IMR-90 (cell line): ENCODE measurements around the gene CFAP97. TPM values are rescaled to one million over a fixed set of nuclear protein-coding genes. Genes with fewer than 3 reads are reported as not detected.

Experiments used
- ATAC-seq: fragments of 200-7000 bp; cut with Tn5 transposase; 2 replicates; pipeline ENCODE4 v1.9.1; 2020; ENCODE audit warnings: low read depth, mild to moderate bottlenecking, moderate library complexity
- BruUV-seq: library from RNA; stranded (reverse); fragments of 400-500 nt; replicated peaks from 2 replicates; lab custom pipeline; 2021; lab: Mats Ljungman, UMichigan
- CTCF ChIA-PET: fragments of 300-600 bp; formaldehyde crosslinking; extraction: SDS; loops from one replicate; lab custom pipeline; 2021; ENCODE audit warnings: antibody characterized with exemption; lab: Yijun Ruan, JAX
- POLR2A ChIA-PET: fragments of 300-600 bp; sonication (Branson Sonifier 250); formaldehyde crosslinking; loops from one replicate; lab custom pipeline; 2022; ENCODE audit warnings: antibody characterized with exemption; ENCODE audit not compliant: unreplicated experiment; lab: Charles Lee
- DNase-seq: peaks from one replicate; pipeline ENCODE4 v3.0.0; 2013
- H2AFZ ChIP-seq: replicated peaks from 2 replicates; pipeline ENCODE3; 2013; ENCODE audit warnings: low read length, mild to moderate bottlenecking; ENCODE audit not compliant: poor library complexity
- H2AK5ac ChIP-seq: 2 replicates; pipeline ENCODE4 v1.6.1; 2013; ENCODE audit warnings: low read depth, low read length, inconsistent platforms
- H2AK9ac ChIP-seq: replicated peaks from 2 replicates; pipeline ENCODE3; 2013; ENCODE audit warnings: mild to moderate bottlenecking, low read depth, low read length, moderate library complexity; ENCODE audit not compliant: poor library complexity
- H2BK120ac ChIP-seq: 2 replicates; pipeline ENCODE4 v1.6.1; 2013; ENCODE audit warnings: low read depth, low read length, inconsistent platforms
- H2BK15ac ChIP-seq: 3 replicates; pipeline ENCODE4 v1.6.1; 2013; ENCODE audit warnings: low read depth, low read length, inconsistent platforms
- H2BK20ac ChIP-seq: 2 replicates; pipeline ENCODE4 v1.6.1; 2013; ENCODE audit warnings: low read depth, mild to moderate bottlenecking, inconsistent platforms, low read length, moderate library complexity
- H2BK5ac ChIP-seq: 2 replicates; pipeline ENCODE4 v1.6.1; 2013; ENCODE audit warnings: mild to moderate bottlenecking, low read depth, low read length, inconsistent platforms; ENCODE audit not compliant: poor library complexity, severe bottlenecking
- H3K14ac ChIP-seq: replicated peaks from 2 replicates; pipeline ENCODE4 v1.6.1; 2013; ENCODE audit warnings: low read depth, low read length, inconsistent platforms
- H3K18ac ChIP-seq: 2 replicates; pipeline ENCODE4 v1.6.1; 2013; ENCODE audit warnings: low read depth, low read length, control low read depth
- H3K23ac ChIP-seq: 2 replicates; pipeline ENCODE4 v1.6.1; 2013; ENCODE audit warnings: low read depth, low read length, inconsistent platforms
- H3K27ac ChIP-seq: 2 replicates; pipeline ENCODE4 v1.5.1; 2013; ENCODE audit warnings: mild to moderate bottlenecking, control low read depth, low read length; ENCODE audit not compliant: insufficient read depth
- H3K27me3 ChIP-seq: 2 replicates; pipeline ENCODE4 v1.6.1; 2013; ENCODE audit warnings: low read length; ENCODE audit not compliant: control insufficient read depth, insufficient read depth
- H3K36me3 ChIP-seq: 2 replicates; pipeline ENCODE4 v1.6.1; 2013; ENCODE audit warnings: low read length, mixed read lengths; ENCODE audit not compliant: control insufficient read depth, insufficient read depth
- H3K4ac ChIP-seq: 2 replicates; pipeline ENCODE4 v1.6.1; 2013; ENCODE audit warnings: low read depth, low read length, inconsistent platforms
- H3K4me1 ChIP-seq: 2 replicates; pipeline ENCODE4 v1.6.1; 2013; ENCODE audit warnings: low read length, mixed read lengths; ENCODE audit not compliant: control insufficient read depth, insufficient read depth
- H3K4me2 ChIP-seq: 2 replicates; pipeline ENCODE4 v1.6.1; 2013; ENCODE audit warnings: low read depth, mild to moderate bottlenecking, control low read depth, low read length, moderate library complexity
- H3K4me3 ChIP-seq: 2 replicates; pipeline ENCODE4 v1.5.1; 2013; ENCODE audit warnings: low read depth, mild to moderate bottlenecking, control low read depth, low read length, moderate library complexity; ENCODE audit not compliant: insufficient read depth
- H3K56ac ChIP-seq: 2 replicates; pipeline ENCODE4 v1.6.1; 2013; ENCODE audit warnings: low read length, inconsistent platforms; ENCODE audit not compliant: insufficient read depth; ENCODE audit errors: extremely low read depth
- H3K79me1 ChIP-seq, 2 experiments: 2 replicates each; pipeline ENCODE4 v1.6.1; 2013; ENCODE audit warnings: low read length in 2 of 2, inconsistent platforms in 1 of 2, low read depth in 1 of 2
- H3K9ac ChIP-seq: 2 replicates; pipeline ENCODE4 v1.6.1; 2013; ENCODE audit warnings: low read depth, low read length, control low read depth
- H3K9me1 ChIP-seq: 2 replicates; pipeline ENCODE4 v1.6.1; 2013; ENCODE audit warnings: low read length, inconsistent platforms; ENCODE audit not compliant: insufficient read depth
- H3K9me3 ChIP-seq: 2 replicates; pipeline ENCODE4 v1.6.1; 2013; ENCODE audit warnings: low read length; ENCODE audit not compliant: control insufficient read depth, insufficient read depth
- H4K20me1 ChIP-seq: 2 replicates; pipeline ENCODE4 v1.6.1; 2013; ENCODE audit warnings: low read length, inconsistent platforms; ENCODE audit not compliant: insufficient read depth
- H4K5ac ChIP-seq: 2 replicates; pipeline ENCODE4 v1.6.1; 2013; ENCODE audit warnings: mild to moderate bottlenecking, low read depth, low read length, control low read depth
- H4K8ac ChIP-seq, 2 experiments: 2 replicates each; pipeline ENCODE4 v1.6.1; 2013; ENCODE audit warnings: low read depth in 2 of 2, low read length in 2 of 2, control low read depth in 1 of 2, inconsistent platforms in 1 of 2
- H4K91ac ChIP-seq: 2 replicates; pipeline ENCODE4 v1.6.1; 2013; ENCODE audit warnings: low read depth, low read length, inconsistent platforms; ENCODE audit not compliant: insufficient read depth
- BHLHE40 ChIP-seq: fragments of 150-350 bp; IDR thresholded peaks from 2 replicates; pipeline ENCODE4 v1.6.1; 2016; ENCODE audit warnings: mild to moderate bottlenecking, low read depth, low read length
- CEBPB ChIP-seq: IDR thresholded peaks from 2 replicates; pipeline ENCODE4 v1.6.1; 2012; ENCODE audit warnings: low read depth, low read length, improper control_type of control experiment
- FOS ChIP-seq: fragments of 150-350 bp; IDR thresholded peaks from 2 replicates; pipeline ENCODE4 v1.6.1; 2016; ENCODE audit warnings: low read depth, low read length
- MXI1 ChIP-seq: IDR thresholded peaks from 2 replicates; pipeline ENCODE4 v1.6.1; 2012; ENCODE audit warnings: low read depth, mild to moderate bottlenecking, low read length, moderate library complexity, borderline replicate concordance
- POLR2A ChIP-seq: IDR thresholded peaks from 2 replicates; pipeline ENCODE4 v1.6.1; 2012; ENCODE audit warnings: mild to moderate bottlenecking, low read depth, low read length
- RFX5 ChIP-seq: IDR thresholded peaks from 2 replicates; pipeline ENCODE4 v1.8.0; 2012; ENCODE audit warnings: low read depth, mild to moderate bottlenecking, low read length, moderate library complexity
- USF2 ChIP-seq: fragments of 150-350 bp; IDR thresholded peaks from 2 replicates; pipeline ENCODE4 v1.6.1; 2017; ENCODE audit warnings: mild to moderate bottlenecking, antibody characterized with exemption, low read length, low read depth
- WGBS, 2 experiments: methylation state at CpG; one replicate each; pipeline versions ENCODE4 v1.1.5 to v1.1.7; 2013; ENCODE audit warnings: missing lambda C conversion rate in 2 of 2; ENCODE audit not compliant: insufficient read length in 1 of 2; ENCODE audit errors: extremely low coverage in 2 of 2; 5-methylcytosine and 5-hydroxymethylcytosine counted together
- dilution Hi-C: fragments of 300-500 bp; cut with HindIII; formaldehyde crosslinking; loops from one replicate; pipeline ENCODE4 v1.14.3; 2018; ENCODE audit warnings: low sequenced_read_pairs; ENCODE audit not compliant: unreplicated experiment
- in situ Hi-C: fragments of 300-500 bp; cut with MboI; formaldehyde crosslinking; loops from 3 replicates; pipeline ENCODE4 v1.14.3; 2019; ENCODE audit warnings: low sequenced_read_pairs, inconsistent platforms, mixed read lengths
- intact Hi-C: fragments of 100-400 bp; cut with micrococcal nuclease; formaldehyde crosslinking; loops from 2 replicates; pipeline ENCODE4 v1.10.0; 2022
- polyA plus RNA-seq, 3 experiments: library from polyadenylated mRNA; depleted of rRNA; stranded (reverse); fragments of >200 nt; gene quantifications; 2 replicates each; pipeline ENCODE4 v1.2.3, GENCODE V29; 2012; ENCODE audit warnings: low replicate concordance in 1 of 3
- total RNA-seq: library from RNA; depleted of rRNA; stranded (reverse); fragments of >200 nt; gene quantifications from 2 replicates; pipeline ENCODE4 v1.2.3, GENCODE V29; 2012

Gene CFAP97
- total and polyA plus RNA-seq, 2 of the 4 experiments (the other 2 are of a cell fraction): 14.5 to 16.0 TPM

DNA sequence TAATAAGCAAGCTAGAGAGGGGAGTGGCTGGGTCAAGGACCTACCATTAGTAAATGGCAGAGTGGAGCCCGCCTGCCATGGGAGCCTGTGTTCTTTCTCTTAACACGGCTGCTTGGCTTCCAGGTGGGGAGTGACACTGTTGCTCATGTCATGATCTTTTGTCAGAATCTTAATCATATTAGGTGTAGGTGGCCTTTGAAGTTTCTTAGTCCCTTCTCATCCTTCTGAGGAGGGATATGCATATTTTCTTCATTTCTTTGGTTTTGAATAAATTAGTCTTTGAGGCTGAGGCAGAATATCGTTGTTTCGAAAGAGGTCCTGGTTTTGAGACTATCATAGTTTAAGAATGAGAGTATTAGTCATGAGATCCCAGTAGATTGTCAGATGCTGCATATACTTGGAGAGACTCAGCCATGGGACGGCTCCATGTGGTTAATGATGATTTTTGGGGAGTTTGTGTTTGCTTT lies 34.4 kb upstream of the CFAP97 start:
- Histone ChIP-seq H2BK120ac (no peak overlapping the region; the same call in 1 of the 2 replicates), H3K9me1 (peaks cover 6% of the 10 kb centered on the region; the same call in 1 of the 2 replicates), H3K79me1 (peaks cover 19 to 36% of the 10 kb centered on the region in 2 experiments), H3K18ac (no peak overlapping the region), H2AK5ac (peak overlapping the region; percentile 8; the same call in 1 of the 2 replicates), H4K5ac (no peak overlapping the region), H2BK20ac (no peak overlapping the region), H3K4me2 (no peak overlapping the region; the same call in 1 of the 2 replicates), H3K9me3 (no peaks in the 10 kb centered on the region), H2AK9ac (no peak overlapping the region), H3K27me3 (no peaks in the 10 kb centered on the region), H3K36me3 (no peaks in the 10 kb centered on the region), H4K91ac (no peak overlapping the region), H2BK15ac (no peak overlapping the region), H3K9ac (no peak overlapping the region), H3K4me3 (no peak overlapping the region), H3K4ac (peak overlapping the region; percentile 29; the same call in 1 of the 2 replicates), H3K56ac (no peak overlapping the region), H4K8ac (no peak overlapping the region), H2BK5ac (no peak overlapping the region), H3K14ac (no peak overlapping the region), H3K23ac (no peak overlapping the region), H3K4me1 (peaks cover 8% of the 10 kb centered on the region), H2AFZ (peak overlapping the region; percentile 28), H4K20me1 (peaks cover 3% of the 10 kb centered on the region; the same call in 1 of the 2 replicates), H3K27ac (no peak overlapping the region)
- DNase-seq: peak; percentile 84
- ATAC-seq: peak; percentile 90
- ChIA-PET POLR2A (no interaction called here), CTCF (no interaction called here)
- in situ Hi-C loops (no loop called here), intact Hi-C loops (no loop called here), dilution Hi-C loops (no loop called here)
- no CpG with 5 or more reads among the region's 5 CpGs for WGBS, 2 experiments
- BruUV-seq: no TSS peak
- TF ChIP-seq USF2: 0 out of 2 replicates have a peak, but pooled peaks have one; percentile 14
- TF ChIP-seq MXI1: peak; percentile 49; the same call in 1 of the 2 replicates
- TF ChIP-seq POLR2A: no peak
- peak; percentile 44; the same call in 1 of the 2 replicates for TF ChIP-seq FOS
- TF ChIP-seq BHLHE40: no peak
- TF ChIP-seq CEBPB: peak; percentile 79
- no peak for TF ChIP-seq RFX5
